T-helper 1 cell treated with Interleukin-12 subunit alpha and Interleukin-12 subunit beta and Interleukin-4 antibody, amounts not matched to agents 30 ng/mL and 1 ng/mL, for 36 hours (primary cell): ENCODE data around the gene KIF3C. TPM values are rescaled to one million over a fixed set of nuclear protein-coding genes. Genes with fewer than 3 reads are reported as not detected.
"Not testable (repeated sequence)": the region's sequence is repeated elsewhere in the genome, so short reads cannot be mapped to it uniquely, and the experiment has no call there.

Experiments
- intact Hi-C: fragments of 100-400 bp; cut with micrococcal nuclease; formaldehyde crosslinking; loops from one replicate; pipeline ENCODE4 v1.15.1; 2024
- total RNA-seq: library from RNA; stranded (reverse); gene quantifications from 2 replicates; pipeline ENCODE4 v1.2.3, GENCODE V29; 2022

The KIF3C gene
- total RNA-seq, 1 donor from 2014 or later: 5.6 TPM

- intact Hi-C loops: no loop called here
Measured at GRCh38 chr2:25920786-25921415, 61.4 kb downstream of the KIF3C start.

- intact Hi-C loops: no loop called here
Measured at GRCh38 chr2:25920336-25920735, 62.0 kb downstream of the KIF3C start.

GRCh38 chr2:25917832-25918231 is 64.5 kb downstream of the KIF3C start:
- intact Hi-C loops: no loop called here

GRCh38 chr2:25917411-25917810 is 64.9 kb downstream of the KIF3C start:
- intact Hi-C loops: not testable (repeated sequence)

GRCh38 chr2:25915944-25916772 is 66.1 kb downstream of the KIF3C start:
- intact Hi-C loops: loop anchor here (1.0 kb wide), 2 partner anchors 38 to 64 kb away; partner anchors contain the start of gene ASXL2

GRCh38 chr2:25915411-25915810 is 66.9 kb downstream of the KIF3C start:
- intact Hi-C loops: not testable (repeated sequence)

GRCh38 chr2:25913696-25913973 is 68.7 kb downstream of the KIF3C start:
- intact Hi-C loops: not testable (repeated sequence)

GRCh38 chr2:25912851-25913695 is 69.2 kb downstream of the KIF3C start:
- intact Hi-C loops: no loop called here

GRCh38 chr2:25909574-25909973 is 72.7 kb downstream of the KIF3C start:
- intact Hi-C loops: not testable (repeated sequence)

- intact Hi-C loops: no loop called here
Measured at GRCh38 chr2:25905126-25905525, 77.2 kb downstream of the KIF3C start.

GRCh38 chr2:25903216-25903776 is 79.0 kb downstream of the KIF3C start:
- intact Hi-C loops: no loop called here

- intact Hi-C loops: no loop called here
Measured at GRCh38 chr2:25899404-25899970, 82.8 kb downstream of the KIF3C start.

GRCh38 chr2:25897506-25897905 is 84.8 kb downstream of the KIF3C start:
- intact Hi-C loops: no loop called here

GRCh38 chr2:25896308-25896707 is 86.0 kb downstream of the KIF3C start:
- intact Hi-C loops: not testable (repeated sequence)

- intact Hi-C loops: no loop called here
Measured at GRCh38 chr2:25895610-25896009, 86.7 kb downstream of the KIF3C start.

GRCh38 chr2:25895018-25895417 is 87.3 kb downstream of the KIF3C start:
- intact Hi-C loops: no loop called here

- intact Hi-C loops: no loop called here
Measured at GRCh38 chr2:25894135-25894830, 88.0 kb downstream of the KIF3C start.

- intact Hi-C loops: no loop called here
Measured at GRCh38 chr2:25891672-25892071, 90.6 kb downstream of the KIF3C start.

- intact Hi-C loops: no loop called here
Measured at GRCh38 chr2:25887624-25888242, 94.6 kb downstream of the KIF3C start.

- intact Hi-C loops: no loop called here
Measured at GRCh38 chr2:25885933-25886332, 96.4 kb downstream of the KIF3C start.
